Measurements from ENCODE around the gene MTO1. TPM values are rescaled to one million over a fixed set of nuclear protein-coding genes. Genes with fewer than 3 reads are reported as not detected.
"Not testable (repeated sequence)": the region's sequence is repeated elsewhere in the genome, so short reads cannot be mapped to it uniquely, and the experiment has no call there.

Gene MTO1
- total RNA-seq, 2 donors from 2014 or later: 49.6 to 68.8 TPM

DNA sequence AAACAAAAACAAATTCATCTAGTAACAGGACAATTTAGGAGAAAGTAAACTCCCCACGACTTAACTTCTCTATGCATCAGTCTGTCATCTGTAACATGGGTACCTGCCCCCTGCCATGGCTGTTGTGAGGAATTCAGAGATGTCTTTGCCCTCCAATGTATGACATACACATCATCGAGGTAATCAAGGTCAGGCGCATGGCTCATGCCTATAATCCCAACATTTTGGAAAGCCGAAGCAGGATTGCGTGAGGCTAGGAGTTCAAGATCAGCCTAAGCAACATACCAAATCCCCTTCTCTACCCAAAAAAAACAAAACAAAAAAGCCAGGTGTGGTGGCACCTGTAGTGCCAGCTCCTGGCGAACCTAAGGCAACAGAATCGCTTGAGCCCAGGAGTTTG lies 50.3 kb downstream of the MTO1 start:
- H3K27me3 Mint-ChIP-seq (ENCODE audit: low read depth): no peaks in the 10 kb centered on the region
- ATAC-seq (replicated peaks in 1 of 2) (peak; percentile 3 to 11), DNase-seq (no peak)
- no peaks in the 10 kb centered on the region for H3K9me3 Mint-ChIP-seq
- H3K27ac Mint-ChIP-seq: peak overlapping the region; percentile 67
- no peak overlapping the region for H3K4me3 Mint-ChIP-seq
- H3K36me3 Mint-ChIP-seq (ENCODE audit: insufficient read depth in 2 of 2): peaks cover 5 to 17% of the 10 kb centered on the region in 2 donors
- peaks cover 34% of the 10 kb centered on the region for H3K4me1 Mint-ChIP-seq (ENCODE audit: low read depth)

- ATAC-seq (replicated peaks in 1 of 2) (peak in 1 of 2 donors; percentile 8), DNase-seq (no peak)
- no peaks in the 10 kb centered on the region for H3K9me3 Mint-ChIP-seq
- peaks cover 45% of the 10 kb centered on the region for H3K4me1 Mint-ChIP-seq (ENCODE audit: low read depth)
- H3K27me3 Mint-ChIP-seq (ENCODE audit: low read depth): no peaks in the 10 kb centered on the region
- H3K4me3 Mint-ChIP-seq: peak overlapping the region in 1 of 2 donors; percentile 6
- H3K27ac Mint-ChIP-seq: peak overlapping the region; percentile 88
- H3K36me3 Mint-ChIP-seq (ENCODE audit: insufficient read depth in 2 of 2): peaks cover 14 to 27% of the 10 kb centered on the region in 2 donors
Measured at GRCh38 chr6:73513496-73513854, 51.9 kb downstream of the MTO1 start.

DNA sequence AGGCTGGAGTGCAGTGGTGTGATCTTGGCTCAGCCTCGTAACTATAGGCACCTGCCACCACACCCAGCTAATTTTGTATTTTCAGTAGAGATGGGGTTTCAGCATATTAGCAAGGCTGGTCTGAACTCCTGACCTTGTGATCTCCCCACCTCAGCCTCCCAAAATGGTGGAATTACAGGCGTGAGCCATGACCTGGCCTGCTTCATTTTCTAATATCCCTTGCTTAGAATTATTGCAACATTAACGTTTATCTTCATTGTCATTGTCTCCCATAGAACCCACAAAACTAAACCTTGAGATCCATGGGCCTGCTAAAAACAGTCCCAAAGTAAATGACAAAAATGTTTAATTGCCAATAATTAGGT lies 53.2 kb downstream of the MTO1 start:
- H3K36me3 Mint-ChIP-seq (ENCODE audit: insufficient read depth in 2 of 2): peaks cover 26 to 39% of the 10 kb centered on the region in 2 donors
- no peaks in the 10 kb centered on the region for H3K9me3 Mint-ChIP-seq
- DNase-seq: no peak
- H3K27me3 Mint-ChIP-seq (ENCODE audit: low read depth): no peaks in the 10 kb centered on the region
- peak; percentile 1 to 11 for ATAC-seq (replicated peaks in 1 of 2)
- H3K4me1 Mint-ChIP-seq (ENCODE audit: low read depth): peaks cover 56% of the 10 kb centered on the region
- peak overlapping the region in 1 of 2 donors; percentile 96 for H3K4me3 Mint-ChIP-seq
- H3K27ac Mint-ChIP-seq: peak overlapping the region; percentile 100

- Mint-ChIP-seq H3K9me3 (no peaks in the 10 kb centered on the region), H3K27ac (peak overlapping the region; percentile 100), H3K4me3 (peak overlapping the region in 1 of 2 donors; percentile 96), H3K4me1 (ENCODE audit: low read depth) (peaks cover 60% of the 10 kb centered on the region), H3K27me3 (ENCODE audit: low read depth) (no peaks in the 10 kb centered on the region), H3K36me3 (ENCODE audit: insufficient read depth in 2 of 2) (peaks cover 31 to 44% of the 10 kb centered on the region in 2 donors)
- peak; percentile 10 for ATAC-seq (replicated peaks in 1 of 2)
- DNase-seq: peak; percentile 19 to 33
Measured at GRCh38 chr6:73515204-73515655, 53.7 kb downstream of the MTO1 start.

DNA sequence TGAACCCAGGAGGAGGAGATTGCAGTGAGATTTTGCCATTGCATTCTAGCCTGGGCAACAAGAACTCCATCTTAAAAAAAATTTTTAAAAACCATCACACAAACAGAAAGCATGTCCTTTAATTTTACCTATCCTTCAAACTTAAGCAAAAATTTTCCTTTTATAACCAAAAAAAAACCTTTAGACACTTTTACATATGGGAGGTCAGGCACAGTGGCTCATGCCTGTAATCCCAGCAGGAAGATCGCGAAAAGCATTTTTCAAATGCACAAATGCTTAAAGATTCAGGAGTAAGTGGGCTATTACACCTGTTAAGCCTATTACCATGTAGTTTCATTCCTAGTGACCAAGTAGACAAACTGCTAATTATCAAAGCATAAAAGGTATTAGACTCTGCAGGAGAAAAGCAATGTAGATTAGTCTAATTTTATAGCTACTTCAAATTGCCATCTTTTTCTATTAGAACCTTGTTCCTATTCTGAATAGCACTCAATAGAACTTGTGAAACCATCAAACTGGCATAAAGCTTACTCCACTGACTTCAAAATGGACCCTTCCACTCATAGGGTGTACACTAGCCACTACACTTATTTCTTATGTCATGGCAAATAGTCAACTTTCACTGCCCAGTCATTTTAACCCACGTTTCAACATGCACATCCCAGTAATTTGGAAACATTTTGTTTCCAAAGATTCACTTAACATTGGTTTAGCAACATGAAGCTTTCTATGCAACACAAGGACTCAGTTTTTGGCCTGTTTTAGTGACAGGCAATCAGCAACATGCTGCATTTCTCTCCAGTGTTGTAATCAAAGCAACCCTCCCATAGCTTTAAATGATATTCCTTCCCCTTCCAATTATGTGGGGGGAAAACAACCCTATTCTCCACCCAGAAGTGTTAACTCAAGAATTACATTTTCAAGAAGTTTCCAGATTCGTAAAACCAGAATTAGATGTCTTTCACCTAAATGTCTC lies 55.3 kb downstream of the MTO1 start:
- peak overlapping the region; percentile 71 to 96 for H3K4me3 Mint-ChIP-seq
- peaks cover 35 to 49% of the 10 kb centered on the region in 2 donors for H3K36me3 Mint-ChIP-seq (ENCODE audit: insufficient read depth in 2 of 2)
- peak overlapping the region; percentile 100 for H3K27ac Mint-ChIP-seq
- no peaks in the 10 kb centered on the region for H3K27me3 Mint-ChIP-seq (ENCODE audit: low read depth)
- DNase-seq (peak in 1 of 2 donors; percentile 23), ATAC-seq (replicated peaks in 1 of 2) (no peak)
- peaks cover 62% of the 10 kb centered on the region for H3K4me1 Mint-ChIP-seq (ENCODE audit: low read depth)
- no peaks in the 10 kb centered on the region for H3K9me3 Mint-ChIP-seq

- Mint-ChIP-seq H3K36me3 (ENCODE audit: insufficient read depth in 2 of 2) (peaks cover 35 to 49% of the 10 kb centered on the region in 2 donors), H3K4me3 (peak overlapping the region; percentile 96 to 98), H3K27ac (peak overlapping the region; percentile 100), H3K4me1 (ENCODE audit: low read depth) (peaks cover 70% of the 10 kb centered on the region)
- H3K27me3 Mint-ChIP-seq (ENCODE audit: low read depth); DNase-seq; H3K9me3 Mint-ChIP-seq; ATAC-seq (replicated peaks in 1 of 2): not testable (repeated sequence)
Measured at GRCh38 chr6:73518100-73518981, 56.8 kb downstream of the MTO1 start.

- H3K4me1 Mint-ChIP-seq (ENCODE audit: low read depth): peaks cover 74% of the 10 kb centered on the region
- H3K9me3 Mint-ChIP-seq; H3K27me3 Mint-ChIP-seq (ENCODE audit: low read depth); DNase-seq; ATAC-seq (replicated peaks in 1 of 2): not testable (repeated sequence)
- peak overlapping the region; percentile 100 for H3K27ac Mint-ChIP-seq
- peak overlapping the region; percentile 96 to 98 for H3K4me3 Mint-ChIP-seq
- peaks cover 35 to 49% of the 10 kb centered on the region in 2 donors for H3K36me3 Mint-ChIP-seq (ENCODE audit: insufficient read depth in 2 of 2)
Measured at GRCh38 chr6:73518982-73519881, 57.7 kb downstream of the MTO1 start.

- peak overlapping the region; percentile 96 to 98 for H3K4me3 Mint-ChIP-seq
- peaks cover 71% of the 10 kb centered on the region for H3K4me1 Mint-ChIP-seq (ENCODE audit: low read depth)
- H3K9me3 Mint-ChIP-seq: no peaks in the 10 kb centered on the region
- ATAC-seq (replicated peaks in 1 of 2): peak; percentile 14 to 26
- DNase-seq: peak; percentile 79 to 85
- H3K27me3 Mint-ChIP-seq (ENCODE audit: low read depth): no peaks in the 10 kb centered on the region
- H3K27ac Mint-ChIP-seq: peak overlapping the region; percentile 100
- peaks cover 35 to 45% of the 10 kb centered on the region in 2 donors for H3K36me3 Mint-ChIP-seq (ENCODE audit: insufficient read depth in 2 of 2)
Measured at GRCh38 chr6:73519926-73520687, 58.6 kb downstream of the MTO1 start.

DNA sequence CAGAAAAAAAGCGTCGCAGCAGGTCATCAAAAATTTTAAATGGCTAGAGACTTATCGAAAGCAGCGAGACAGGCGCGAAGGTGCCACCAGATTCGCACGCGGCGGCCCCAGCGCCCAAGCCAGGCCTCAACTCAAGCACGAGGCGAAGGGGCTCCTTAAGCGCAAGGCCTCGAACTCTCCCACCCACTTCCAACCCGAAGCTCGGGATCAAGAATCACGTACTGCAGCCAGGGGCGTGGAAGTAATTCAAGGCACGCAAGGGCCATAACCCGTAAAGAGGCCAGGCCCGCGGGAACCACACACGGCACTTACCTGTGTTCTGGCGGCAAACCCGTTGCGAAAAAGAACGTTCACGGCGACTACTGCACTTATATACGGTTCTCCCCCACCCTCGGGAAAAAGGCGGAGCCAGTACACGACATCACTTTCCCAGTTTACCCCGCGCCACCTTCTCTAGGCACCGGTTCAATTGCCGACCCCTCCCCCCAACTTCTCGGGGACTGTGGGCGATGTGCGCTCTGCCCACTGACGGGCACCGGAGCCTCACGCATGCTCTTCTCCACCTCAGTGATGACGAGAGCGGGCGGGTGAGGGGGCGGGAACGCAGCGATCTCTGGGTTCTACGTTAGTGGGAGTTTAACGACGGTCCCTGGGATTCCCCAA lies 59.3 kb downstream of the MTO1 start, which contains the start of gene EEF1A1:
Gene EEF1A1 (minus strand): TSS at position 345 of the 663 bp plus-strand sequence. CDS start 1,006 bp downstream, outside the sequence.
- Mint-ChIP-seq H3K4me3 (peak within 1 kb of the TSS; percentile 96 to 98), H3K36me3 (ENCODE audit: insufficient read depth in 2 of 2) (peaks cover 35 to 42% of the 10 kb centered on the region in 2 donors), H3K4me1 (ENCODE audit: low read depth) (peaks cover 64% of the 10 kb centered on the region), H3K27me3 (ENCODE audit: low read depth) (no peaks in the 10 kb centered on the region), H3K27ac (peak within 1 kb of the TSS; percentile 100), H3K9me3 (no peaks in the 10 kb centered on the region)
- peak; percentile 99 to 100 for DNase-seq
- peak; percentile 75 to 80 for ATAC-seq (replicated peaks in 1 of 2)

DNA sequence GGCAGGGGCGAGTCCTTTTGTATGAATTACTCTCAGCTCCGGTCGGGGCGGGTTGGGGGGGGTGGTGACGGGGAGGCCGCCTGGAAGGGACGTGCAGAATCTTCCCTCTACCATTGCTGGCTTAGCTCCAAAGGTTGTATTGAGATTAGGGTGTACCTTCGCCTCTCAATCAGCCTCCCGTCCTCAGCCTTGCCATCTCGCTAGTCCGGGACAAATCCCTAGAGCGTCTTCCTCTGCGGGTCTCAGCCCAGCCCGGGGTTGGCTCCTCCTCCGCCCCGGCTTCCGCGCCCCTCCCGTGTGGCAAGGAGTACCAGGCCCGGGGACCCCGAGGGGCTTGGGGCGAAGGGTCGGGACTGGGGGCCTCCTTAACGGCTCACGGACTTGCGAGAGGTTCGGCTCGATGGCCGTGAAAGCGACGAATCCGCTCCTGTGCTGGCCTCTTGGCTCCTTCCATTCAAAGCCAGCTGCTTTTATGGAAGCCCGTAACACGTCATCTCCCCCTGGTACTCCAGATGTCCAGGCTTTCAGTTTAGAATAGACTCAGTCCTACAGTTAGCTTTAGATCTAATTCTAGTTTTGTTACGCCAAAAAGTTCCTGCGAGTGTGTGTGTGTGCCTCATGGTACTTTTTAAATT lies 59.9 kb downstream of the MTO1 start:
- Mint-ChIP-seq H3K4me3 (peak overlapping the region; percentile 96 to 98), H3K4me1 (ENCODE audit: low read depth) (peaks cover 58% of the 10 kb centered on the region), H3K27me3 (ENCODE audit: low read depth) (no peaks in the 10 kb centered on the region), H3K27ac (peak overlapping the region; percentile 100), H3K36me3 (ENCODE audit: insufficient read depth in 2 of 2) (peaks cover 35 to 36% of the 10 kb centered on the region in 2 donors), H3K9me3 (no peaks in the 10 kb centered on the region)
- DNase-seq (peak in 1 of 2 donors; percentile 78), ATAC-seq (replicated peaks in 1 of 2) (peak; percentile 39 to 44)
